IPS-18c (cell line): ENCODE measurements around the gene MEIG1.
"Not testable (repeated sequence)": the region's sequence is repeated elsewhere in the genome, so short reads cannot be mapped to it uniquely, and the experiment has no call there.

Experiments used
- H3K4me3 ChIP-seq: 2 replicates; pipeline ENCODE4 v1.7.0; 2013; ENCODE audit warnings: low read depth, mild to moderate bottlenecking, low read length, moderate library complexity; ENCODE audit not compliant: insufficient read depth
- H3K9me3 ChIP-seq: one replicate; pipeline ENCODE4 v1.6.1; 2013; ENCODE audit warnings: mild to moderate bottlenecking, low read length, moderate library complexity; ENCODE audit not compliant: control insufficient read depth, insufficient read depth

Gene MEIG1

DNA sequence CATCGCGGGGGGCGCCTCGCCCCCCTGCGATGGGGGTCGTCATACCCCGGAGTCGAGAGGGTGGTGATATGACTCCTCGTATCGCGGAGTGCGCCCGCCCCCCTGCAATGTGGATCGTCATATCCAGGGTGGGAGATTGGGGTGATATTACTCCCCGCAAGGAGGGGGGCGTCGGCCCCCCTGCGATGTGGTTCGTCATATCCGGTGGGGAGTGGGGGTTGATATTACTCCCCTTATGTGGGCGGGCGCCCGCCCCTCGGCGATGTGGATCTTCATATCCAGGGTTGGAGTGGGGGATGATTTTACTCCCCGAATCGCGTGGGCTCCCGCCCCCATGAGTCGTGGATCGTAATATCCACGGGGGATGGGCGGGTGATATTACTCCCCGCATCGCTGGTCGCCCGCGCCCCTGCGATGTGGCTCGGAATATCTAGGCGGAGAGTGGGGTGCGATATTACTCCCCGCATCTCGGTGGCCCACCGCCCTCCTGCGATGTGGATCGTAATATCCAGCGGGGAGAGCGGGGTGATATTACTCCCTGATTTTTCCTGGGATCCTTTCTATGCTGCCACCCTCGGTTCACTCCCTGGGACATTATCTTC lies 36.9 kb downstream of the MEIG1 start:
- Histone ChIP-seq H3K4me3 (no peak overlapping the region), H3K9me3 (no peaks in the 10 kb centered on the region)

DNA sequence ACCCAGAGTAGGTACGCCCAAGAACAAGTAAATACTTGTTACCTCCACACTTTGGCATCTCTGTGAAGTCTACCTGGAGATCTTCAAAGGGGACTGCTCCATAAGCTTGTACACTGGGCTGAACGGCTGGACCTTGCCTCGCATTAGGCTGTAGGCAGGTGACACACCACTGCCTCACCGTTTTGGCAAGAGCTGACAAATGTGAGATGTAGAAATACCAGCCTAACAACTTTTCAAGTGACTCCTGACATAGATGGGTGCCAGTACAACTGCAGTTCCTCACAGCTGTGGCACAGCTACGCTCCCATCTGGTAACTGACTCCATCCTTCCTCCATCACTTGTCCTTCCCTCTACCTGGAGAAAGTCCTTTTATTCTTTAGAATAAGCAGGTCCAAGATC lies 54.3 kb downstream of the MEIG1 start:
- H3K4me3 ChIP-seq, H3K9me3 ChIP-seq: not testable (repeated sequence)

DNA sequence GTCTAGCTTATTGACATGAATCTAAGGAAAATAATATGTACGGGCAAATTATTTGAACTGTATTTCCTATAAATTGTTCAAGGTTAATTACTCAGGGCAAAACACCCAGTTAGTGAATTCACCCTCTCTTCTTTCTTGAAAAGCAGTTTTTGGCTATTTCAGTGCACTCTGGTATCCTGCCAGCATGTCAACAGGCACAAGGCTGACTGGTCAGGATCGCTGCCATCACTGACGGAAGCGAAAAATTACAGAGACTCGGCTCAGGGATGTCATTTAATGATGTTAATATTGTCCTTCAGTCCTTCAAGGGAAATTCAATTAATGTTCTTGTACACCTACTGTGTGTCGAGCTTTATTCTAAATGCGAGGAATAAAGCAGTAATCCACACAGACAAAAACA lies 56.3 kb downstream of the MEIG1 start:
- H3K4me3 ChIP-seq, result no peak overlapping the region
- no peaks in the 10 kb centered on the region for H3K9me3 ChIP-seq

DNA sequence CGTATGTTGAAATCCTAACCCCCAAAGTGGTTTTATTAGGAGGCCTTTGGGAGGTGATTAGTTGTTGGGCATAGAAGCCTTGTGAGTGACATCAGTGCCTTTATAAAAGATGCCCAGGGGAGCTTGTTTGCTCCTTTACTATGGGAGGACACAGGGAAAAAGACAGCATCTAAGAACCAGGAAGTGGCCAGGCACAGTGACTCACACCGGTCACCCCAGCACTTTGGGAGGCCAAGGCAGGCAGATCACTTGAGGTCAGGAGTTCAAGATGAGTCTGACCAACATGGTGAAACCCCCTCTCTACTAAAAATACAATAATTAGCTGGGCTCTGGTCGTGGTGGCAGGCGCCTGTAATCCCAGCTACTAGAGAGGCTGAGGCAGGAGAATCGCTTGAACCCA lies 61.8 kb downstream of the MEIG1 start:
- not testable (repeated sequence) for H3K9me3 ChIP-seq, H3K4me3 ChIP-seq
